Right atrium auricular region (tissue), 2 donors: ENCODE results near the gene LPIN2. TPM values are rescaled to one million over a fixed set of nuclear protein-coding genes. Genes with fewer than 3 reads are reported as not detected.

Experiments
- DNase-seq: peaks from one replicate; pipeline ENCODE4 v3.0.0-alpha.2; 2019; ENCODE audit warnings: low spot score
- H3K27ac ChIP-seq, 2 donors: fragments of 200-600 bp; sonication (generic); 1 replicate in 1 of 2; 2 replicates in 1 of 2; pipeline ENCODE4 v1.5.1; 2016 to 2019
- H3K27me3 ChIP-seq, 2 donors: fragments of 200-600 bp; sonication (generic); one replicate each; pipeline versions ENCODE4 v1.5.1 to v1.6.0; 2017 to 2019
- H3K36me3 ChIP-seq: fragments of 200-600 bp; sonication (generic); one replicate; pipeline ENCODE4 v1.5.1; 2016
- H3K4me1 ChIP-seq, 2 donors: fragments of 200-600 bp; sonication (generic); one replicate each; pipeline versions ENCODE4 v1.5.1 to v1.6.0; 2017 to 2019
- H3K4me3 ChIP-seq, 2 donors: fragments of 200-600 bp; sonication (generic); 1 replicate in 1 of 2; 2 replicates in 1 of 2; pipeline ENCODE4 v1.5.1; 2017 to 2019; ENCODE audit warnings: mild to moderate bottlenecking in 1 of 2, moderate library complexity in 1 of 2
- H3K9me3 ChIP-seq, 2 donors: fragments of 200-600 bp; sonication (generic); one replicate each; pipeline ENCODE4 v1.5.1; 2019
- CTCF ChIP-seq, 2 donors: fragments of 200-600 bp; sonication (generic); IDR thresholded peaks; one replicate each; pipeline ENCODE4 v1.5.1; 2019; ENCODE audit warnings: antibody characterized with exemption in 2 of 2
- total RNA-seq, 2 donors: library from RNA; depleted of rRNA; stranded (reverse); fragments of >200 nt; gene quantifications; one replicate each; pipeline ENCODE4 v1.1.0, GENCODE V29; 2016

Gene LPIN2
- total RNA-seq, 2 donors from 2014 or later, result 15.5 to 19.0 TPM

GRCh38 chr18:2976218-2977132, 36.5 kb downstream of the LPIN2 start:
- Histone ChIP-seq H3K9me3 (no peaks in the 10 kb centered on the region), H3K4me1 (peaks cover 0 to 80% of the 10 kb centered on the region in 2 donors), H3K4me3 (no peak overlapping the region), H3K36me3 (no peaks in the 10 kb centered on the region), H3K27me3 (no peaks in the 10 kb centered on the region), H3K27ac (peak overlapping the region; percentile 39 to 62)
- DNase-seq, result no peak
- no peak for TF ChIP-seq CTCF (IDR thresholded peaks at IDR 0.05)

- H3K9me3 ChIP-seq, result no peaks in the 10 kb centered on the region
- H3K27ac ChIP-seq, result no peak overlapping the region
- no peaks in the 10 kb centered on the region for H3K36me3 ChIP-seq
- no peak for TF ChIP-seq CTCF (IDR thresholded peaks at IDR 0.05)
- no peaks in the 10 kb centered on the region for H3K27me3 ChIP-seq
- no peak for DNase-seq
- no peak overlapping the region for H3K4me3 ChIP-seq
- peaks cover 0 to 78% of the 10 kb centered on the region in 2 donors for H3K4me1 ChIP-seq
Observed at GRCh38 chr18:2974731-2975130, 38.2 kb downstream of the LPIN2 start.

DNA sequence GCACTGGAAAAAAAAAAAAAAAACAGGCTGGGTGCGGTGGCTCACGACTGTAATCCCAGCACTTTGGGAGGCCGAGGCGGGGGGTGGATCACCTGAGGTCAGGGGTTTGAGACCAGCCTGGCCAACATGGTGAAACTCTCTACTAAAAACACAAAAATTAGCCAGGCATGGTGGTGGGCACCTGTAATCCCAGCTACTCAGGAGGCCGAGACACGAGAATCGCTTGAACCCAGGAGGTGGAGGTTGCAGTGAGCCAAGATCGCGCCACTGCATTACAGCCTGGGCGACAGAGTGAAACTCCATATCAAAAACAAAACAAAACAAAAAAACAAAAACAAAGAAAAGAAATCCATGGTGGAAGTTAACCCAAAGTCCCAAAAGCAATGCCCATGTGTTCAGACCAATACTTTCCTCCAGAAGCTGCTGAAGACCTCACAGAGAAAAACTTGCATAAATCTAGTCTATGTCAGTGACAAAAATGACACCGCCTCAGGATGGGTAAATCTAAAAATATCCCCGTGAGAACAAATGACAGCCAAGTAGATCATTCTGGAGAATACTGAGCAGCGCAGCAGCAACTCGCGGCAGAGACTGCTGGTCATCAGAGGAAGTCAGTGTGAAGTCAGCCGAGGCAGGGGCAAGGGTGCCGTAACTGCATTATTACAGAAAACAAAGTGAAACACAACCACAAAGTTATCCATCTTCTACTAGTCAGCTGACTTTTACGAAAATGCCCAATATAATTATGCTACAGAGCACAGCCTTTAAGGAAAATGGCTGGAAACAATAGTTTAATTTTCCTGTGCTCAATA, 41.0 kb downstream of the LPIN2 start:
- Histone ChIP-seq H3K27ac (peak overlapping the region; percentile 49 to 56), H3K4me1 (peaks cover 0 to 77% of the 10 kb centered on the region in 2 donors), H3K4me3 (peak overlapping the region in 1 of 2 donors; percentile 0), H3K27me3 (no peaks in the 10 kb centered on the region), H3K9me3 (no peaks in the 10 kb centered on the region), H3K36me3 (no peaks in the 10 kb centered on the region)
- DNase-seq, result peak; percentile 67
- no peak for TF ChIP-seq CTCF (IDR thresholded peaks at IDR 0.05)

GRCh38 chr18:2970772-2971659, 41.9 kb downstream of the LPIN2 start:
- DNase-seq, result no peak
- peak overlapping the region in 1 of 2 donors; percentile 2 for H3K4me3 ChIP-seq
- peaks cover 0 to 69% of the 10 kb centered on the region in 2 donors for H3K4me1 ChIP-seq
- TF ChIP-seq CTCF (IDR thresholded peaks at IDR 0.05), result no peak
- no peaks in the 10 kb centered on the region for H3K9me3 ChIP-seq
- H3K36me3 ChIP-seq, result no peaks in the 10 kb centered on the region
- H3K27ac ChIP-seq, result peak overlapping the region; percentile 8 to 56
- no peaks in the 10 kb centered on the region for H3K27me3 ChIP-seq

- Histone ChIP-seq H3K36me3 (no peaks in the 10 kb centered on the region), H3K9me3 (no peaks in the 10 kb centered on the region), H3K27ac (no peak overlapping the region), H3K4me1 (peaks cover 0 to 69% of the 10 kb centered on the region in 2 donors), H3K4me3 (no peak overlapping the region), H3K27me3 (no peaks in the 10 kb centered on the region)
- TF ChIP-seq CTCF (IDR thresholded peaks at IDR 0.05), result no peak
- no peak for DNase-seq
Observed at GRCh38 chr18:2970344-2970743, 42.6 kb downstream of the LPIN2 start.
